HepG2 (cell line): ENCODE measurements around the gene PLK5. TPM values are rescaled to one million over a fixed set of nuclear protein-coding genes. Genes with fewer than 3 reads are reported as not detected.

Source experiments
- AGO2 ChIP-seq: fragments of 200-400 bp; formaldehyde crosslinking; optimal IDR thresholded peaks from 2 replicates; pipeline ENCODE3; 2017; ENCODE audit warnings: mild to moderate bottlenecking, low read depth, low read length, moderate library complexity
- ATF1 ChIP-seq: IDR thresholded peaks from 2 replicates; pipeline ENCODE4 v1.6.1; 2016; ENCODE audit warnings: mild to moderate bottlenecking, control low read depth
- CBX1 ChIP-seq: IDR thresholded peaks from one replicate; pipeline ENCODE4 v1.6.1; 2016; ENCODE audit warnings: antibody characterized with exemption, low read depth
- KAT8 ChIP-seq: IDR thresholded peaks from 2 replicates; pipeline ENCODE4 v1.6.1; 2016; ENCODE audit warnings: missing genetic modification reagents, missing compliant biosample characterization
- MED8 ChIP-seq: sonication (generic); formaldehyde crosslinking; IDR thresholded peaks from 2 replicates; pipeline ENCODE4 v1.8.1; 2023; ENCODE audit warnings: mild to moderate bottlenecking, missing genetic modification reagents; ENCODE audit not compliant: insufficient replicate concordance
- MIXL1 ChIP-seq: IDR thresholded peaks from 2 replicates; pipeline ENCODE4 v1.6.1; 2016
- MYC ChIP-seq: sonication (generic); formaldehyde crosslinking; IDR thresholded peaks from 2 replicates; pipeline ENCODE4 v1.9.0; 2021; ENCODE audit warnings: missing genetic modification reagents, borderline replicate concordance
- POLR2A ChIP-seq, 2 experiments: IDR thresholded peaks; 2 replicates each; pipeline ENCODE4 v1.6.1; 2011; ENCODE audit warnings: low read depth in 2 of 2, low read length in 2 of 2, mild to moderate bottlenecking in 1 of 2, moderate library complexity in 1 of 2; ENCODE audit not compliant: insufficient read depth in 1 of 2
- SSRP1 ChIP-seq: IDR thresholded peaks from 2 replicates; pipeline ENCODE4 v1.6.1; 2016; ENCODE audit warnings: control low read depth
- YEATS2 ChIP-seq: sonication (generic); formaldehyde crosslinking; IDR thresholded peaks from 2 replicates; pipeline ENCODE4 v1.4.0; 2020; ENCODE audit warnings: missing genetic modification reagents, borderline replicate concordance
- ZBTB2 ChIP-seq: sonication (generic); formaldehyde crosslinking; IDR thresholded peaks from 2 replicates; pipeline ENCODE4 v1.8.0; 2022; ENCODE audit warnings: low read depth, missing genetic modification reagents
- ZC3H13 ChIP-seq: sonication (generic); formaldehyde crosslinking; IDR thresholded peaks from 2 replicates; pipeline ENCODE4 v1.8.1; 2023; ENCODE audit warnings: mild to moderate bottlenecking, missing genetic modification reagents, moderate library complexity
- ZMAT5 ChIP-seq: sonication (generic); formaldehyde crosslinking; IDR thresholded peaks from 2 replicates; pipeline ENCODE4 v1.5.0; 2020; ENCODE audit warnings: mild to moderate bottlenecking, low read depth, missing genetic modification reagents, borderline replicate concordance
- ZNF329 ChIP-seq: sonication (generic); formaldehyde crosslinking; IDR thresholded peaks from 2 replicates; pipeline ENCODE4 v1.9.0; 2021; ENCODE audit warnings: low read depth, mild to moderate bottlenecking, missing genetic modification reagents
- ZNF510 ChIP-seq: sonication (generic); formaldehyde crosslinking; IDR thresholded peaks from 2 replicates; pipeline ENCODE4 v1.4.0; 2020; ENCODE audit warnings: low read depth, mild to moderate bottlenecking, missing genetic modification reagents
- ZNF547 ChIP-seq: sonication (generic); formaldehyde crosslinking; IDR thresholded peaks from 2 replicates; pipeline ENCODE4 v1.5.1; 2020; ENCODE audit warnings: mild to moderate bottlenecking, missing genetic modification reagents
- ZNF574 ChIP-seq: sonication (generic); formaldehyde crosslinking; IDR thresholded peaks from 2 replicates; pipeline ENCODE4 v1.4.0; 2020; ENCODE audit warnings: missing genetic modification reagents
- ZNF674 ChIP-seq: sonication (generic); formaldehyde crosslinking; IDR thresholded peaks from 2 replicates; pipeline ENCODE4 v1.5.0; 2020; ENCODE audit warnings: low read depth, mild to moderate bottlenecking, missing genetic modification reagents
- ZNF746 ChIP-seq: sonication (generic); formaldehyde crosslinking; IDR thresholded peaks from 2 replicates; pipeline ENCODE4 v1.8.0; 2022; ENCODE audit warnings: mild to moderate bottlenecking, missing genetic modification reagents
- ZNF766 ChIP-seq: sonication (generic); formaldehyde crosslinking; IDR thresholded peaks from 2 replicates; pipeline ENCODE4 v1.5.0; 2020; ENCODE audit warnings: missing genetic modification reagents, borderline replicate concordance
- ZNF816 ChIP-seq: sonication (generic); formaldehyde crosslinking; IDR thresholded peaks from 2 replicates; pipeline ENCODE4 v1.8.0; 2022; ENCODE audit warnings: missing genetic modification reagents, mild to moderate bottlenecking, borderline replicate concordance
- ZSCAN29 ChIP-seq: sonication (generic); formaldehyde crosslinking; conservative IDR thresholded peaks from 2 replicates; pipeline ENCODE4 v1.4.0; 2020; ENCODE audit warnings: mild to moderate bottlenecking, missing genetic modification reagents
- polyA plus RNA-seq, 8 experiments: library from polyadenylated mRNA; depleted of rRNA in 3 of 8; stranded (reverse) in 7 of 8; unstranded in 1 of 8; fragments of >200 nt; fragmentation: Illumina TruSeq in 4 of 8; extraction: Trizol in 4 of 8; gene quantifications; 2 replicates each; pipeline versions ENCODE4 v1.2.1 to v1.2.3, GENCODE V29; 2011 to 2016; ENCODE audit warnings: low read depth in 4 of 8, missing spikeins in 1 of 8, mixed read lengths in 1 of 8; ENCODE audit not compliant: insufficient read depth in 1 of 8
- total RNA-seq, 5 experiments: library from RNA; depleted of rRNA; stranded (reverse); fragments of >200 nt; fragmentation: Illumina TruSeq; extraction: Trizol; gene quantifications; 2 replicates each; pipeline ENCODE4 v1.2.3, GENCODE V29; 2016; ENCODE audit warnings: low read depth in 1 of 5
- TF ChIP-seq, protein P1 (sequence below): sonication (generic); formaldehyde crosslinking; conservative IDR thresholded peaks from 2 replicates; pipeline ENCODE4 v1.8.0; 2022; ENCODE audit warnings: low read depth, missing genetic modification reagents
- TF ChIP-seq, protein P2 (sequence below): sonication (generic); formaldehyde crosslinking; IDR thresholded peaks from 2 replicates; pipeline ENCODE4 v1.5.0; 2020; ENCODE audit warnings: missing genetic modification reagents, mild to moderate bottlenecking, borderline replicate concordance

The PLK5 gene
- total and polyA plus RNA-seq, 2 of the 13 experiments (the other 11 are each of a cell fraction or from before 2014, with no cell fraction given) = not detected

DNA sequence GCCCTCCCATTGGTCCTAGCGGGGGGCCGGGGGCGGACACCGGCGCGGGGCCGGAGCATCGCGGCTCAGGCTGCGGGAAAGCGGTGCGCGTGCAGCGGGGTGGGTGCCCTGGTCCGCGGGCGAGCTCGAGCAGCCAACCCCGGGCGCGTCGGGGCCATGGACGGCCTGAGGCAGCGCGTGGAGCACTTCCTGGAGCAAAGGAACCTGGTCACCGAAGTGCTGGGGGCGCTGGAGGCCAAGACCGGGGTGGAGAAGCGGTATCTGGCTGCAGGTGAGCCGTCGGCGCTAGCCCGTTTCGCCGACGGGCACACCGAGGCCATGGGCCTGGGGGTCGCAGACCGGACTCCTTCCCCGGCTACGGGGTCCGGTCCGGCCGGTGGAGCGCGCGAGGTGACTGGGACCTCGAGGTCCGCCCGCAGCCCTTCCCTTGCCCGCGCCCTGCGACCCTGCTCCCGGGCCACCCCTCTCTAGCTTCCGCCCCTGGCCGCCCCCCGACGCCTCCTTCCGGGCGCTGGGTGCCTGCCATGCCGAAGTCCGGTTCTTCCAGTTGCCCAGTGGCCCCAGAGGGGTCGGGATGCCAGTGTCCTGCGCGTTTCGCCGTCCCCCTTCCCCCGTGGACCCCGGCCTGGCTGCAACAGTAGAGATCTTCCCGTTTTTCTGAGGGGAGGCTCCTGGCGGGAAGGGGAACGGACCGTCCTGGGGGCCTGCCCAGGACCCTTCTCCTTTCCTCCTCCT, 32.6 kb upstream of the PLK5 start, which contains the start of gene REEP6 (continued):
- TF ChIP-seq ATF1 (CRISPR knock-in tag) (no peak), ZNF746 (peak; percentile 71; the same call in 1 of the 2 replicates), ZNF574 (peak; percentile 75), CBX1 (no peak), POLR2A (IDR thresholded peaks at IDR 0.05; ENCODE audit: insufficient read depth in 1 of 2, low read depth in 2 of 2, low read length in 2 of 2) (peak; percentile 50 to 96; a peak in 3 of 4 replicates), ZSCAN29 (CRISPR knock-in tag) (no peak), SSRP1 (no peak), ZNF674 (CRISPR knock-in tag) (no peak), MED8 (CRISPR knock-in tag) (no peak), MIXL1 (CRISPR knock-in tag) (no peak), ZNF329 (peak; percentile 66; the same call in 1 of the 2 replicates), ZNF547 (CRISPR knock-in tag) (peak; percentile 60; the same call in 1 of the 2 replicates), ZBTB2 (CRISPR knock-in tag) (peak; percentile 71), KAT8 (CRISPR knock-in tag) (peak; percentile 11; the same call in 1 of the 2 replicates), ZMAT5 (CRISPR knock-in tag) (no peak), MYC (CRISPR knock-in tag) (peak; percentile 79), ZC3H13 (CRISPR knock-in tag) (peak; percentile 75), YEATS2 (CRISPR knock-in tag) (no peak), ZNF816 (CRISPR knock-in tag) (no peak), ZNF766 (CRISPR knock-in tag) (peak; percentile 85; the same call in 1 of the 2 replicates), AGO2 (peak; percentile 72), ZNF510 (CRISPR knock-in tag) (no peak)
- TF ChIP-seq, protein P1, sequence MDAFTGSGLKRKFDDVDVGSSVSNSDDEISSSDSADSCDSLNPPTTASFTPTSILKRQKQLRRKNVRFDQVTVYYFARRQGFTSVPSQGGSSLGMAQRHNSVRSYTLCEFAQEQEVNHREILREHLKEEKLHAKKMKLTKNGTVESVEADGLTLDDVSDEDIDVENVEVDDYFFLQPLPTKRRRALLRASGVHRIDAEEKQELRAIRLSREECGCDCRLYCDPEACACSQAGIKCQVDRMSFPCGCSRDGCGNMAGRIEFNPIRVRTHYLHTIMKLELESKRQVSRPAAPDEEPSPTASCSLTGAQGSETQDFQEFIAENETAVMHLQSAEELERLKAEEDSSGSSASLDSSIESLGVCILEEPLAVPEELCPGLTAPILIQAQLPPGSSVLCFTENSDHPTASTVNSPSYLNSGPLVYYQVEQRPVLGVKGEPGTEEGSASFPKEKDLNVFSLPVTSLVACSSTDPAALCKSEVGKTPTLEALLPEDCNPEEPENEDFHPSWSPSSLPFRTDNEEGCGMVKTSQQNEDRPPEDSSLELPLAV (CRISPR knock-in tag) = no peak
- TF ChIP-seq, protein P2, sequence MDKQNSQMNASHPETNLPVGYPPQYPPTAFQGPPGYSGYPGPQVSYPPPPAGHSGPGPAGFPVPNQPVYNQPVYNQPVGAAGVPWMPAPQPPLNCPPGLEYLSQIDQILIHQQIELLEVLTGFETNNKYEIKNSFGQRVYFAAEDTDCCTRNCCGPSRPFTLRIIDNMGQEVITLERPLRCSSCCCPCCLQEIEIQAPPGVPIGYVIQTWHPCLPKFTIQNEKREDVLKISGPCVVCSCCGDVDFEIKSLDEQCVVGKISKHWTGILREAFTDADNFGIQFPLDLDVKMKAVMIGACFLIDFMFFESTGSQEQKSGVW (CRISPR knock-in tag) = no peak
